NCI-H524 treated with DMSO at 0.1 percent for 48 hours (cell line): ENCODE measurements around the gene IRF2BP2.
A peak's percentile ranks its signal among the peaks of the same experiment; 100 is the strongest.
"Not testable (repeated sequence)": the region's sequence is repeated elsewhere in the genome, so short reads cannot be mapped to it uniquely, and the experiment has no call there.

Experiments used
- DNase-seq: peaks from one replicate; lab custom pipeline; 2025; lab: John Stamatoyannopoulos, UW

The IRF2BP2 gene

DNA sequence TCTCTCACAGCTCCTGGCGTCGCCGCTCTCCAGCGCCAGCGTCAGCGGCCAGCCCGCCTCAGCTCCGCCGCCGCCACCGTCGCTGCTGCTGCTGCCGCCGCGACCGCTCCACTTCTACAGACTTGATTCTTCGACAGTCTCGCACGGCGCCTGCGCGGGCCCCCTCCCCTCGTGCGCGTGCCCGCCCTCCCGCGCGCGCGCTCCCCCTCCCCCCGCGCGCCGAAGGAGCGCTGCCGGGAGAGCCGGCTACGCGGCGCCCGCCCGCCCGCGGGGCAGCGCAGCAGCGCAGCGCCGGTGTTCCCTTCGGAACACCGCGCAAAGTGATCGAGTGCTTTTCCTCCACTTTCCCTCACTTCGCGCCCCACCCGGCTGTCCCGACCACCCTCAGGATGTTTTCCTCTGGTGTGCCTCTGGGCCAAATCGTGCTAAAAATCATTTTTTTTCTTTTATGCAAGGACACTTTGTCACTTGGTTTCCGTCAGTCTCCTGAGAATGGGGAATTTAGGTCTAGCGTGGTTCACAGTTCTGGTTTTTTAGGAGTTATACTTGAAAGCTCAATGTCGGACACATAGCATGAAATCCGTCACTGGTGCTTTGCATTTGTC, at the start of gene IRF2BP2:
Gene IRF2BP2 (minus strand): TSS at position 118 of the 605 bp plus-strand sequence. CDS start 684 bp downstream, outside the sequence.
- no peak for DNase-seq

GRCh38 chr1:234659538-234659937, 49.6 kb upstream of the IRF2BP2 start:
- DNase-seq: no peak

DNA sequence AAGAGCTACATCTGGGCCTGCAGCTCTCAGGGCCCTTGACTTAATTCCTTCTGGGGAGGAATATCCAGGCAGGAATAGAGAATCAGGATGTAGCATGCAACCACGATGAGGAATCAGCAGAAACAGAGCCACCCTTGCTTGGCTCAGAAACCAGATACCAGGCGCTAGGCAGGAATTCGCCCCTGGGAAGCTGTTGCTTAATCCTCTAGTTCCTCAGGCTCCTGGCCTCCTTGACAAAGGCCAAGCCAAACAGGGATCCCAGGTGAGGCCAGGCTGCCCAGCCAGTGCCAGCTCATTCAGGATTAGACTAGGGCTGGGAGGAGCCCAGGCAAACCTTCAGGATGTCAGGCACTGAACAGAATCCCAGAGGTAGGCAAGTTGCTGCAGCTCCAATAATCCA, 48.2 kb upstream of the IRF2BP2 start:
- DNase-seq: peak; percentile 36

DNA sequence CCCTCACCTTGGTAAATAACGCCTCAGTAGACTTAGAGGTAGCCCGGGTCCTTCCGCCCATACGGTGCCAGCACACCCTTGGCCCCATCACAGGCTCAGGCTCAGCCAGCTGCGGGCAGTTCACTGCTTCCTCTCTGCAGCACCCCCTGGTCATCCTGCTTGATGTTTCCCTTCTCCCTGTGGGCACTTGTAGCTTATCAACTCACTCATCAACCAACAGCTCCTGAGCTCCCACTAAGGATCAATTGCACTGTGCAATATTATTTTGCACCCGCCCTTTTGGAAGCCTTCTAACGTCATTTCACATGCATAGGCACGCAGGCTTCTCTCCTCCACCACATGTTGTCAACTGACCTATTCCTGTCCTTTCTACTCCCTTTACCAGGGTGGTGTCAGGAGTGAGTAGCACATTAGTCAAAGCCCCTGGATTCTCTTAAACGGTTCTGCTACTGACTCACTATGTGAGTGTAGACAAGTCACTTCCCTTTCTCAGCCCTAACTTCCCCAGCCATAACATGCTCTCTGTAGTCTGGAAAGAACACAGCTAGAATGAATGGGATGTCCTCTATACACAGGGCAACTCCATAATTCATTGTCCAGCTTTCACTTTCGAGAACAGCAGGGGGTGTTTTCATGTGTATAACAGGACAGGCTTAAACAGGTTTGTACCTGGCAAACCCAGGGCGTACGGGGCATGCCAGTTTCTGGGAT, 47.1 kb upstream of the IRF2BP2 start:
- DNase-seq: no peak

DNA sequence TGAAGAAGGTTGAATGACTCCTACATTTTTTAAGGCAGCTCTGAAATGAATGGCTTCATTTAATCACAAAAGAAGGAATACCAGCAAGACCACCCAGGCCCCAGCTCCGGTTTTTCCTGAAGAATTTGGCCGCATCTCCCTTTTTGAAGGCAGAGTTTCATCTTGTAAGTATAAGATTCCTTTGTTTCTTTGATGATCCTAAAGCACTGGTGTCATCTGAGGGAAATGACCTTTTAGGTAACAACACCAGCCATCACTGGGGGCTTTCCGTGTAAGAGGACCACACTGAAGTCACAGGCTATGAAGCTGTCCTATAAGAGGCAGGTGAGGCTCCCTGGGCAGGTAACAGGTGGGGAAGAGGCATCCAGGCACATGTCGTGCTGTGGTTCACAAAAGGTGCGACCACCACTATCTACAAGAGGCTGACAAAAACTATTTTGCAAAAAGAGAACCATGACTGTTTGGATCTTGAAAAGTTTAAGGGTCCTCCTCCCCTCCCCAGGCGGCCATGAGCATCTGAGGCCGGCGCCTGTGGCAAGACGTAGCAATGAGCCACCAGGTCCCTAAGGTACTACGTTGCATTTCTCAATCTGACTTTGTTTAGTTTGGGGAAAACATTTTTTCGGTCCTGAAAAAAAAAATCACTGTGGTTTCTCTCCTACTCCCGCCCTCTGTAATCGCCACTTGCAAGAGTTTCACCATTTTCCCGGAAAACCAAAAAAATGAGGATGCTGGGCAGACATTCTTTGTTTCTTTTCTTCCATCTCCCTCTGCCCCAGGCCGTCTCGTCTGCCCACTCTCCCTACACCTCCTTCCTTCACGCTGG, 46.3 kb upstream of the IRF2BP2 start:
- no peak for DNase-seq

GRCh38 chr1:234655328-234656069, 45.5 kb upstream of the IRF2BP2 start:
- DNase-seq: no peak

DNA sequence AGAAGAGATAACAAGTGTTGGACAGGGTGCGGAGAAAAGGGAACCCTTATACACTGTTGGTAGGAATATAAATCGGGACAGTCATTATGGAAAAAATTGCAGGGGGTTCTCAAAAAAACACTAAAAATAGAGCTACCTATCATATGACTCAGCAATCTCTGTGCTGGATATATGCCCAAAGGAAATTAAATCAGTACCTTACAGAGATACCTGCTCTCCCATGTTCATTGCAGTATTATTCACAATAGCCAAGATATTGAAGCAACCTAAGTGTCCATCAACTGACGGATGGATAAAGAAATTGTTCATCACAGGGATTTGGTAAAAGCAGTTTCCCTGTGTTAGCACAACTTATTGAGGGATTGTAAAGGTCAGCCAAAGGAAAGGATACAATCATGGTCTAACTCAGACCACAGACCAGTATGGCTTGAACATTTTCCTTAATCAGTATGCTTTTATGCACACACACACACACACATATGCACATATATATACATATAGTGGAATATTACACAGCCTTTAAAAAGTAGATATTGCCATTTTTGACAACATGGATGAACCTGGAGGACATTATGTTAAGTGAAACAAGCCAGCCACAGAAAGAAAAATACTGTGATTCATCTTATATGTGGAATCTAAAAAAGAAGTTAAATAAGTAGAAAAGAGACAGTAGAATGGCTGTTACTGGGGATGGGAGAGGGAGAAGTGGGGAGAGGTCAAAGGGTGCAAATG, 44.2 kb upstream of the IRF2BP2 start:
- DNase-seq: no peak

DNA sequence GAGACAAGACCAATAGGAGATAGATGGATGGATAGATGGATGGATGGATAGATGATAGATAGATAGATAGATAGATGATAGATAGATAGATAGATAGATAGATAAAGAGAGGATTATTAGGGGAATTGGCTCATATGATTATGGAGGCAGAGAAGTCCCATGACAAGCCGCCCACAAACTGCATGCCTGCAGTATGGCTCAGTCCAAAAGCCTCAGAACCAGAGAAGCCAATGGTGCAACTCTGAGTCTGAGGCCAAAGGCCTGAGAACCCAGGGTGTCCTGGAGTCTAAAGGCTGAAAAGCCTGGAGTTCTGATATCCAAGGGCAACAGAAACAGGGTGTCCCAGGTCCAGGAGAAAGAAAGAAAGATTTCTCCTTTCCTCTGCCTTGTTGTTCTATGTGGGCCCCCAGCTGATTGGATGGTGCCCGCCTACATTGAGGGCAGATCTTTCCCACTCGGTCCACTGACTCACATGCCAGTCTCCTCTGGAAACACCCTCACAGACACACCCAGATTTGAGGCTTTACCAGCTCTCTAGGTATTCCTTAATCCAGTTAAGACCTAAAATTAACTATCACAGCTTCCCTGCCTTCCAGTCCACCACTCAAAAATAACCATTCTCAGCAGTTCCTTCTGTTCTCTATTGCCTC, 39.6 kb upstream of the IRF2BP2 start:
- no peak for DNase-seq

GRCh38 chr1:234647758-234648157, 37.8 kb upstream of the IRF2BP2 start:
- no peak for DNase-seq

GRCh38 chr1:234647245-234647644, 37.3 kb upstream of the IRF2BP2 start:
- DNase-seq: no peak

DNA sequence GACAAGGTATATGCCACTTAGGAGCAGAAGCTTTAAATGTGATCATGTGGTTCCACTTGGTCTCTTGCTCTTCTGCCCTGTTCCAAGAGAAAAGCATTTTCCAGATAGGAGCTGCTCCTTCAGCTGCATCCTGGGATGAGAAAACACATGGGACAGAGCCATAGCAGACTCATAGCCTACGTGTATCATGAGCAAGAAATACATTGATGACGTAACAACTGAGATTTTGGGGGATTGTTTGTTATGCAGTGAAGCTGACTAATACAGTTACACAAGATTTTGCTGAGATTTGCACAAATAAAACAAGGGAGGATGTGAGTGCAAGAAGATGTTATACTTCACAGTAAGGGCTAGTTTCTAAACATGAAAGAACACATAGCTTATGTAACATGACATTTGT, 36.0 kb upstream of the IRF2BP2 start:
- DNase-seq: no peak

- DNase-seq: no peak
Observed at GRCh38 chr1:234645474-234645953, 35.5 kb upstream of the IRF2BP2 start.

- DNase-seq: no peak
Observed at GRCh38 chr1:234644928-234645327, 35.0 kb upstream of the IRF2BP2 start.

DNA sequence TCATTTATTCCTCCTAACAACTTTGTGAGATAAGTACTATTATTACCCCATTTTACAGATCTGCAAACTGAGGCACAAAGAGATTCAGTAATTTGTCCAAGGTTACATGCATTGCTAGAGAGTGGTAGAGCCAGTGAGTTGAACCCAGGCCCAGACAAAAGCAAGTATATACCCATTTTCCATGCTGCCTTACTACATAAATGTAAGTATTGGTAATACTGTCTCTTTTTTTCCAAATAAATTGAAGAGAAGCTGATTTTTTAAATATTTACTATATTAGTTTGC, 33.8 kb upstream of the IRF2BP2 start:
- no peak for DNase-seq

- DNase-seq: no peak
Observed at GRCh38 chr1:234643111-234643849, 33.3 kb upstream of the IRF2BP2 start.

- DNase-seq: no peak
Observed at GRCh38 chr1:234642428-234642827, 32.5 kb upstream of the IRF2BP2 start.

DNA sequence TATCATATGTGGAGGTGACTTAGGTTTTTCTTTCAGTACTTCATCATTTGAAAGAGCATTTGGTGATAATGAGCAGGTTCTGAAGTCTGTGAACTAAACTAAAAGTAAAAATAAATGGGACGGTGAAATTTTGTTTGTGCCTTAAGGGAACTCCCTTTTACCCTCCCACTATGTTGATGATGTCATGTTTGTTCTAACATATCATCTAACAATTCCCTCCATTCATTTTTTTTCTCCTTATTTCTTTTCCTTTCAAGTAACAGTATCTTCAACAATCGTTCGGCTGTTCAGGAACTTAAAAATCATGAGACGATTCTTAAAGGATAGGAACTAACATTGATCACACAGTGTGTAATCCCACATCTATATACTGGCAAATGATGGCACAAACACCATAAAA, 30.0 kb upstream of the IRF2BP2 start:
- no peak for DNase-seq

DNA sequence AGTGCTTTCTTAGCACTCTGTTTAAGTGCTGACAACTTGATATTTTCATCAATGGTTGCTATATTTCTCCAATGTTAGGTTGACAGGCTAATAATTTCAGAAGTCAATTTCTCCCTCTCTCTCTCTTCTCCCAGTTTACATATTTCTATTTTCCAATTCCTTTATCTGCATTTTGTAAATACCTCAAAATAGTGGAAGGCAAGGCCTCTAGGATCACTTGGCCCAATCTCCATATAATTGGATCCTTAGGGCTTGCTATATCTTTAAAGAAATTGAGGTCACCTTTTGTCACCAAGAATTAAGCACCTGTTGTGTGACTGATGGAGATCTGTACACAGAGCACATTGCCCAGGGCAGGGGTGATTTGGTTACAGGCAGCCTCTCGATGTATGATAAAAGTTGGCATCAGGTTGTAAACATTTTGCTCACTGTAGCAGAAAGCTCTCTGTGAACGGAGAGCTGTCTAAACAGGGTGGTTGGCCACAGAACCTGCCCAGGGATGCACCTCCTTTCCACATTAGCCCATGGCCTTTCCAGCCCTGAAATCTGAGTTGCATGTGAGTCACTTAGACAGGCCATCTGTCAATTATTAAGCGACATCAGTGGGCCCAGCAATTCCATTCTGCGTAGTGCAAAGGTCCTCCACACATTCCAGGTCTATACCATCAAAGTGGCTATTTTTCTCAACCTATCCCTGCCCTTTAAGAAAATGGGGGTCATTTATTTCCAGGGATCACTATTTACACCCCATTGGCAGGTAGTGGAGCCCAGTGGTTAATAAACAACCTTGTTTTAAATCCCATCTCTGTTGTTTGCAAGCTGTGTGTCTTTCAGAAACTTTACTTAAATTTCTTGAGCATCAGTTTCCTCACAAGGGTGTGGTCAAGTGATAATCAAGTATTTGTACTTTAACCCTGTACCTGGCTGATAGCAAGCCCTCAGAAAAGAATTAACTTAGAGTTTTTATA, 29.1 kb upstream of the IRF2BP2 start:
- DNase-seq: peak; percentile 21

GRCh38 chr1:234634922-234635321, 24.9 kb upstream of the IRF2BP2 start:
- DNase-seq: not testable (repeated sequence)
